Neural cell (in vitro differentiated cells): Measurements from ENCODE around the gene EMC9. TPM values are rescaled to one million over a fixed set of nuclear protein-coding genes. Genes with fewer than 3 reads are reported as not detected.

Source experiments
- H2AFZ ChIP-seq: fragments of 200-600, 300-800 bp; sonication (generic), shearing (Covaris generic); 2 replicates; pipeline ENCODE4 v1.6.0; 2014; ENCODE audit warnings: low read depth, mild to moderate bottlenecking, antibody characterized with exemption, low read length, moderate library complexity
- H3F3A ChIP-seq: fragments of 200-600 bp; shearing (Covaris generic); 2 replicates; pipeline ENCODE4 v1.6.1; 2016; ENCODE audit warnings: mild to moderate bottlenecking, moderate library complexity, mixed read lengths, antibody characterized with exemption, low read length; ENCODE audit not compliant: insufficient read depth, poor library complexity, severe bottlenecking
- H3K27ac ChIP-seq: fragments of 200-600, 300-800 bp; sonication (generic), shearing (Covaris generic); 2 replicates; pipeline ENCODE4 v1.5.1; 2014; ENCODE audit warnings: mild to moderate bottlenecking, low read length, moderate library complexity
- H3K27me3 ChIP-seq: fragments of 300-800, 200-600 bp; sonication (generic), shearing (Covaris generic); 2 replicates; pipeline ENCODE4 v1.6.0; 2014; ENCODE audit warnings: mild to moderate bottlenecking, low read depth, low read length, moderate library complexity; ENCODE audit not compliant: insufficient read depth
- H3K36me3 ChIP-seq: fragments of 300-800, 200-600 bp; sonication (generic), shearing (Covaris generic); 2 replicates; pipeline ENCODE4 v1.5.1; 2014; ENCODE audit warnings: mild to moderate bottlenecking, antibody characterized with exemption, low read length, moderate library complexity; ENCODE audit not compliant: insufficient read depth
- H3K4me2 ChIP-seq: fragments of 300-800, 200-600 bp; sonication (generic), shearing (Covaris generic); 2 replicates; pipeline ENCODE4 v1.6.0; 2014; ENCODE audit warnings: mild to moderate bottlenecking, low read length
- H3K4me3 ChIP-seq: fragments of 300-800, 200-600 bp; sonication (generic), shearing (Covaris generic); 2 replicates; pipeline ENCODE4 v1.5.1; 2014; ENCODE audit warnings: mild to moderate bottlenecking, low read length, moderate library complexity
- H3K79me2 ChIP-seq: fragments of 200-600 bp; shearing (Covaris generic); replicated peaks from 2 replicates; pipeline ENCODE4 v1.6.0; 2014; ENCODE audit warnings: mild to moderate bottlenecking, low read length, moderate library complexity; ENCODE audit not compliant: insufficient read depth
- H3K9ac ChIP-seq: fragments of 300-800, 200-600 bp; sonication (generic), shearing (Covaris generic); 2 replicates; pipeline ENCODE4 v1.6.1; 2016; ENCODE audit warnings: mild to moderate bottlenecking, low read length, mixed read lengths
- H3K9me2 ChIP-seq: fragments of 200-600 bp; shearing (Covaris generic); 2 replicates; pipeline ENCODE4 v1.6.1; 2016; ENCODE audit warnings: mild to moderate bottlenecking, low read length, mixed read lengths; ENCODE audit not compliant: insufficient read depth
- H3K9me3 ChIP-seq: fragments of 200-600, 300-800 bp; sonication (generic), shearing (Covaris generic); 2 replicates; pipeline ENCODE4 v1.6.1; 2016; ENCODE audit warnings: mild to moderate bottlenecking, mixed run types, low read length, moderate library complexity, mixed read lengths
- H4K20me1 ChIP-seq: fragments of 200-600 bp; shearing (Covaris generic); 2 replicates; pipeline ENCODE4 v1.6.1; 2016; ENCODE audit warnings: mild to moderate bottlenecking, mixed run types; ENCODE audit not compliant: insufficient read depth
- EP300 ChIP-seq: fragments of 450-650 bp; conservative IDR thresholded peaks from 2 replicates; pipeline ENCODE4 v1.6.1; 2014; ENCODE audit warnings: antibody characterized with exemption, mild to moderate bottlenecking, moderate library complexity; ENCODE audit not compliant: poor library complexity, severe bottlenecking
- EZH2 ChIP-seq: fragments of 200-600, 300-800 bp; shearing (Covaris generic), sonication (generic); IDR thresholded peaks from 2 replicates; pipeline ENCODE4 v1.6.1; 2014; ENCODE audit warnings: antibody characterized with exemption, low read length, borderline replicate concordance, mild to moderate bottlenecking; ENCODE audit not compliant: insufficient read depth, poor library complexity, severe bottlenecking
- MXI1 ChIP-seq: fragments of 450-650 bp; conservative IDR thresholded peaks from 2 replicates; pipeline ENCODE4 v1.6.1; 2014; ENCODE audit warnings: antibody characterized with exemption, mild to moderate bottlenecking; ENCODE audit not compliant: poor library complexity, severe bottlenecking
- POLR2AphosphoS5 ChIP-seq: IDR thresholded peaks from 2 replicates; pipeline ENCODE4 v1.6.1; 2012
- RAD21 ChIP-seq: fragments of 450-650 bp; conservative IDR thresholded peaks from 2 replicates; pipeline ENCODE4 v1.6.1; 2014; ENCODE audit warnings: antibody characterized with exemption, mild to moderate bottlenecking, moderate library complexity
- SMC3 ChIP-seq: fragments of 450-650 bp; conservative IDR thresholded peaks from 2 replicates; pipeline ENCODE4 v1.6.1; 2014; ENCODE audit warnings: antibody characterized with exemption, mild to moderate bottlenecking, moderate library complexity; ENCODE audit not compliant: poor library complexity
- TAF1 ChIP-seq: IDR thresholded peaks from 2 replicates; pipeline ENCODE4 v1.6.1; 2012; ENCODE audit warnings: low read depth
- polyA plus RNA-seq: library from polyadenylated mRNA; depleted of rRNA; stranded (reverse); fragments of >200 nt; gene quantifications from 2 replicates; pipeline ENCODE4 v1.2.3, GENCODE V29; 2014
- TF ChIP-seq, protein P1 (sequence below): IDR thresholded peaks from 2 replicates; pipeline ENCODE4 v1.6.1; 2012; ENCODE audit warnings: borderline replicate concordance
- TF ChIP-seq, protein P2 (sequence below): fragments of 450-650 bp; IDR thresholded peaks from 2 replicates; pipeline ENCODE4 v1.5.1; 2014; ENCODE audit warnings: antibody characterized with exemption, mild to moderate bottlenecking, moderate library complexity; ENCODE audit not compliant: poor library complexity, severe bottlenecking

Gene EMC9
- polyA plus RNA-seq, 1 donor from 2014 or later = 45.1 TPM

DNA sequence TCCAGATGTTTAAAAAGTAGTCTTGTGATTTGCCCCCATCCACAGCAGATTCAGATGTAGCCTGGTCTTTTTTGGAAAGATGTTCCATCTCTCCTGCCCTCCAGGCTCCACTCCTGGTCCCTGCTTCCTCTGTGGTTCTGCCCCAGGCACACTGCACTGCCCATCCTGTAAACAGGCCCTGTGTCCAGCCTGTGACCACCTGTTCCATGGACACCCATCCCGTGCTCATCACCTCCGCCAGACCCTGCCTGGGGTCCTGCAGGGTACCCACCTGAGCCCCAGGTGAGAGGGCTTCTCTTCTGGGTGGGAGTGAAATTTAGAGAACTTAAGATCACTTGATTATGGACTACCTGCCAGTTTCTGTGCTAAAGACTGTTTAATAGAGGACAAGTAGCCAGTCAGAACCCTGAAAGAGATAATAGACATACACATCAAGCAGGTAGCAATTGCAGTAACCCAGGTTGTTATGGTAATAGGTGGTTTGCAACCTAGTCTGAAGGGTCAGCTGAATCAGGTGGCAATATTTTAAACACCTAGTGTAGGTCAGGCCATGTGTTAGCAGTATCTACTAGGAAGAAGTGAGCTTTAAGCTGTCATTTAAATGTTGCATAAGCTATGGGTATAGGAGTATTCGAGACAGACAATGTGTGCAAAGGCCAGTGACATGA is 8.0 kb upstream of the EMC9 start:
- no peak overlapping the region for H3K4me2 ChIP-seq
- TF ChIP-seq TAF1 (no peak), POLR2AphosphoS5 (no peak), RAD21 (no peak), SMC3 (no peak), EP300 (no peak), EZH2 (no peak), MXI1 (no peak)
- TF ChIP-seq, protein P1, sequence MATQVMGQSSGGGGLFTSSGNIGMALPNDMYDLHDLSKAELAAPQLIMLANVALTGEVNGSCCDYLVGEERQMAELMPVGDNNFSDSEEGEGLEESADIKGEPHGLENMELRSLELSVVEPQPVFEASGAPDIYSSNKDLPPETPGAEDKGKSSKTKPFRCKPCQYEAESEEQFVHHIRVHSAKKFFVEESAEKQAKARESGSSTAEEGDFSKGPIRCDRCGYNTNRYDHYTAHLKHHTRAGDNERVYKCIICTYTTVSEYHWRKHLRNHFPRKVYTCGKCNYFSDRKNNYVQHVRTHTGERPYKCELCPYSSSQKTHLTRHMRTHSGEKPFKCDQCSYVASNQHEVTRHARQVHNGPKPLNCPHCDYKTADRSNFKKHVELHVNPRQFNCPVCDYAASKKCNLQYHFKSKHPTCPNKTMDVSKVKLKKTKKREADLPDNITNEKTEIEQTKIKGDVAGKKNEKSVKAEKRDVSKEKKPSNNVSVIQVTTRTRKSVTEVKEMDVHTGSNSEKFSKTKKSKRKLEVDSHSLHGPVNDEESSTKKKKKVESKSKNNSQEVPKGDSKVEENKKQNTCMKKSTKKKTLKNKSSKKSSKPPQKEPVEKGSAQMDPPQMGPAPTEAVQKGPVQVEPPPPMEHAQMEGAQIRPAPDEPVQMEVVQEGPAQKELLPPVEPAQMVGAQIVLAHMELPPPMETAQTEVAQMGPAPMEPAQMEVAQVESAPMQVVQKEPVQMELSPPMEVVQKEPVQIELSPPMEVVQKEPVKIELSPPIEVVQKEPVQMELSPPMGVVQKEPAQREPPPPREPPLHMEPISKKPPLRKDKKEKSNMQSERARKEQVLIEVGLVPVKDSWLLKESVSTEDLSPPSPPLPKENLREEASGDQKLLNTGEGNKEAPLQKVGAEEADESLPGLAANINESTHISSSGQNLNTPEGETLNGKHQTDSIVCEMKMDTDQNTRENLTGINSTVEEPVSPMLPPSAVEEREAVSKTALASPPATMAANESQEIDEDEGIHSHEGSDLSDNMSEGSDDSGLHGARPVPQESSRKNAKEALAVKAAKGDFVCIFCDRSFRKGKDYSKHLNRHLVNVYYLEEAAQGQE = no peak
- TF ChIP-seq, protein P2, sequence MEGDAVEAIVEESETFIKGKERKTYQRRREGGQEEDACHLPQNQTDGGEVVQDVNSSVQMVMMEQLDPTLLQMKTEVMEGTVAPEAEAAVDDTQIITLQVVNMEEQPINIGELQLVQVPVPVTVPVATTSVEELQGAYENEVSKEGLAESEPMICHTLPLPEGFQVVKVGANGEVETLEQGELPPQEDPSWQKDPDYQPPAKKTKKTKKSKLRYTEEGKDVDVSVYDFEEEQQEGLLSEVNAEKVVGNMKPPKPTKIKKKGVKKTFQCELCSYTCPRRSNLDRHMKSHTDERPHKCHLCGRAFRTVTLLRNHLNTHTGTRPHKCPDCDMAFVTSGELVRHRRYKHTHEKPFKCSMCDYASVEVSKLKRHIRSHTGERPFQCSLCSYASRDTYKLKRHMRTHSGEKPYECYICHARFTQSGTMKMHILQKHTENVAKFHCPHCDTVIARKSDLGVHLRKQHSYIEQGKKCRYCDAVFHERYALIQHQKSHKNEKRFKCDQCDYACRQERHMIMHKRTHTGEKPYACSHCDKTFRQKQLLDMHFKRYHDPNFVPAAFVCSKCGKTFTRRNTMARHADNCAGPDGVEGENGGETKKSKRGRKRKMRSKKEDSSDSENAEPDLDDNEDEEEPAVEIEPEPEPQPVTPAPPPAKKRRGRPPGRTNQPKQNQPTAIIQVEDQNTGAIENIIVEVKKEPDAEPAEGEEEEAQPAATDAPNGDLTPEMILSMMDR = no peak

DNA sequence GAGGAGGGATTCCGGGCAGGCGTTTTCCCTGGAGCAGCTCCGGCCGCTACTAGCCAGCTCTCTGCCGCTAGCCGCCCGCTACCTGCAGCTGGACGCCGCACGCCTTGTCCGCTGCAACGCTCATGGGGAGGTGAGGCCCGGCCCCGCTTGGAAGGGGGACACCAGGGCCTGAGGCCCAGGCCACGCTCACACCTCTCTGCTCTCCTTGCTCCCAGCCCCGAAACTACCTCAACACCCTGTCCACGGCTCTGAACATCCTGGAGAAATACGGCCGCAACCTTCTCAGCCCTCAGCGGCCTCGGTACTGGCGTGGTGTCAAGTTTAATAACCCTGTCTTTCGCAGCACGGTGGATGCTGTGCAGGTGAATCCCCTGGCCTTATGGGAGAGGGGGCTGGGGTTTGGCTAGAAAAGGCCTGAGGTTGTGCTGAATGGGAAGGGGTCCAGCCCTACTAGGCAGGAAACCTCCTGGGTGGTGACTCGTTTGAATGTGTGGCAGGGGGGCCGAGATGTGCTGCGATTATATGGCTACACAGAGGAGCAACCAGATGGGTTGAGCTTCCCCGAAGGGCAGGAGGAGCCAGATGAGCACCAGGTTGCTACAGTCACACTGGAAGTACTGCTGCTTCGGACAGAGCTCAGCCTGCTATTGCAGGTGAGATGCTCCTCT is 6.5 kb upstream of the EMC9 start:
- no peak for TF ChIP-seq SMC3
- peak; percentile 32 for TF ChIP-seq TAF1
- TF ChIP-seq EP300 = no peak
- no peak for TF ChIP-seq EZH2
- Histone ChIP-seq H3K27me3 (no peaks in the 10 kb centered on the region), H2AFZ (no peak overlapping the region), H3K4me2 (peak overlapping the region; percentile 76), H4K20me1 (no peaks in the 10 kb centered on the region), H3K9ac (peak overlapping the region; percentile 79), H3K9me2 (no peaks in the 10 kb centered on the region), H3F3A (no peaks in the 10 kb centered on the region), H3K9me3 (no peaks in the 10 kb centered on the region), H3K36me3 (no peaks in the 10 kb centered on the region), H3K79me2 (peaks cover 9% of the 10 kb centered on the region), H3K27ac (peak overlapping the region; percentile 79), H3K4me3 (peak overlapping the region; percentile 97)

More for the DNA sequence above, 8.0 kb upstream of the EMC9 start:
- no peaks in the 10 kb centered on the region for H3K9me2 ChIP-seq
- no peaks in the 10 kb centered on the region for H3K9me3 ChIP-seq
- no peaks in the 10 kb centered on the region for H3F3A ChIP-seq
- no peaks in the 10 kb centered on the region for H4K20me1 ChIP-seq
- H3K27me3 ChIP-seq = no peaks in the 10 kb centered on the region
- H2AFZ ChIP-seq = no peak overlapping the region
- H3K79me2 ChIP-seq = peaks cover 9% of the 10 kb centered on the region
- H3K27ac ChIP-seq = no peak overlapping the region
- H3K4me3 ChIP-seq = no peak overlapping the region
- H3K9ac ChIP-seq = no peak overlapping the region
- no peaks in the 10 kb centered on the region for H3K36me3 ChIP-seq
